Upper lobe of left lung (tissue), 4 donors: ENCODE data around the gene FCAR.
"Not testable (repeated sequence)": the region's sequence is repeated elsewhere in the genome, so short reads cannot be mapped to it uniquely, and the experiment has no call there.

Experiments
- CTCF ChIP-seq, 6 experiments: fragments of 450-650 bp in 4 of 6; fragments of 200-600 bp in 2 of 6; sonication (generic) in 2 of 6; IDR thresholded peaks; one replicate each; pipeline ENCODE4 v1.5.1; 2016 to 2019; ENCODE audit warnings: antibody characterized with exemption in 6 of 6
- POLR2A ChIP-seq, 4 donors: fragments of 450-650 bp; IDR thresholded peaks; one replicate each; pipeline ENCODE4 v1.5.1; 2016 to 2017; ENCODE audit warnings: antibody characterized with exemption in 4 of 4, mild to moderate bottlenecking in 2 of 4

GRCh38 chr19:54899646-54900045, 25.6 kb downstream of the FCAR start:
- TF ChIP-seq CTCF, POLR2A (IDR thresholded peaks at IDR 0.05): not testable (repeated sequence)
